Suprapubic skin (tissue), 4 donors: ENCODE measurements around the gene SSX2IP.

Experiments used
- EP300 ChIP-seq: sonication (generic); formaldehyde crosslinking; IDR thresholded peaks from one replicate; pipeline ENCODE4 v1.6.1; 2017; ENCODE audit warnings: antibody characterized with exemption
- POLR2AphosphoS5 ChIP-seq, 3 donors: sonication (generic); formaldehyde crosslinking; IDR thresholded peaks; one replicate each; pipeline ENCODE4 v1.6.1; 2017; ENCODE audit warnings: antibody characterized with exemption in 3 of 3

GRCh38 chr1:84720221-84720780 lies 30.0 kb upstream of the SSX2IP start:
- TF ChIP-seq EP300 (no peak), POLR2AphosphoS5 (IDR thresholded peaks at IDR 0.05) (no peak)
